ENCODE data around the gene SRSF2.

DNA sequence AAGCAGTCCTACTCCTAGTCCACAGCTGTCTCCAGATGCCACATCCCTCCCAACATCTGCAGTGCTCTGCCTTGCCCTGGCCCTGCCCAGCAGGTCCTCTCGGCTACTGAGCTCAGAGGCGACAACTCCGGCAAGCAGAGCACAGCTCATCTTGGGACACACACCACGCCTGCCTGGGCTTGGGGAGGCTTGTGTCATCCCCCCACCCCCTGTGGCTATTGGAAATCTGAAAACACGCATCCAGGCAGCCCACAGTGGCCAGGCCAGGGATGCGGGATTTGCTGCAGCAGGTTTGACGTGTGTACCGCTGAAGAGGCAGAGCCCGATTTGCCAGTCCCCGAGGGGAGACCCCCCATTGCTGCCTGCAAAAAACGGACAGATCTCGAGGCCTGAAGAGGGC lies 51.8 kb downstream of the SRSF2 start:
- TF ChIP-seq EZH2phosphoT487 (IDR thresholded peaks at IDR 0.05; ENCODE audit: insufficient read depth, low read depth) (no peak), EZH2 (IDR thresholded peaks at IDR 0.05; ENCODE audit: insufficient read depth, poor library complexity, severe bottlenecking) (no peak)
